ENCODE results near the gene RYR3.
"Not testable (repeated sequence)": the region's sequence is repeated elsewhere in the genome, so short reads cannot be mapped to it uniquely, and the experiment has no call there.

The RYR3 gene

GRCh38 chr15:33565094-33565493, 254.3 kb downstream of the RYR3 start:
- in situ Hi-C loops (cut with HindIII; ENCODE audit: low sequenced_read_pairs) = no loop called here

- in situ Hi-C loops (cut with HindIII; ENCODE audit: low sequenced_read_pairs) = no loop called here
Measured at GRCh38 chr15:33567652-33568051, 256.9 kb downstream of the RYR3 start.

DNA sequence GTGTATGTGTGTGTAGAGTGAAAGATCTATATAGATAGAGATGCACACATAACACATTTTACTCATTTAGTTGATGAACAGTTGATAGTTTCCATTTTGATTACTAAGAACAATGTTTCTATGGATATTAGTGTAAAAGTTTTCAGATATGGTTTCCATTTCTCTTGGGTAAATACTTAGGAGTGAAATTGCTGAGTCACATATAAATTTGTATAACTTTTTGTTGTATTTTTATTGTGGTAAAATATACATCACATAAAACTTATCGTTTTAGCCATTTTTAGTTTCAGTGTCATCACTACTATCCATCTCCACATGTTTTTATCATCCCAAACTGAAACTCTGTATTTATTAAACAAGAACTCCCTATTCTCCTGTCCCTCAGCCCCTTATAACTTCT, 258.3 kb downstream of the RYR3 start:
- in situ Hi-C loops (cut with HindIII; ENCODE audit: low sequenced_read_pairs) = no loop called here

GRCh38 chr15:33577911-33578310, 267.1 kb downstream of the RYR3 start:
- in situ Hi-C loops (cut with HindIII; ENCODE audit: low sequenced_read_pairs) = not testable (repeated sequence)

DNA sequence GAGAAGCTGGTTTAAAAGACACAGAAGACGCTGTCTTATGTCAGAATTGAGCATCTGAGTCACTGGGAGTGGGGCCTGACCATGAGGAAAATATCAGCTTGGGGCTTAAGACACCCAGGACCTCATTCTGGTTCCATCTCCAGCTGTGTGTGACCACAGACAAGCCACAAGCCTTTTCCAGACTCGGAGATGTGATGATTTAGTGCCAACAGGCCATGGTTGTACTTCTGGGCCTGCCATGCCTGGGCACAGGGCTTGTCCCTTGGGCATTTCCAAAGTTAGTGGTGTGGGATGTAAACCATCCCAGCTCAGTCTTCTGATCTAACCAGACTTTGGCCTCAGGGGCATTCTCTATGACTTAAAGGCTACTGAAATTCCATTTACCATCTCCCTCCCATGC, 269.8 kb downstream of the RYR3 start:
- in situ Hi-C loops (cut with HindIII; ENCODE audit: low sequenced_read_pairs) = no loop called here

DNA sequence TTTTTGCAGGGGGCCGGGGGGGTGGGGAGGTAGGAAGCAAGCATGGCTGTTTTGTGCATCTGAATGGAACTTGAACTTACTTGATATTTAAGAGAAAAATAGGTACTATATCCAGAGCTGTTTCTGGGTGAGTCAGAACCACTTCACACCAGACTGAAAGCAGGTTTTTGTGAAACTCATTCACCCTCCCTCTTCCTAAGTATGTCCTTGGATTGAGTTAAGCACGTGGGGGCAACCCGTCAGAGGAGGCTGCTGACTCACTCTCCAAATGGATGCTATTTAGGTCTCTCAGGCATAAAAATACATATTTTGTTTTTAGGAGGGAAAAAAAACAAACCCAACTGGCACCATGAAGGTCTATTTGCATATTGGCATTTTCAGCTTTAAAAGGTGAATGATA, 270.3 kb downstream of the RYR3 start:
- in situ Hi-C loops (cut with HindIII; ENCODE audit: low sequenced_read_pairs) = no loop called here

DNA sequence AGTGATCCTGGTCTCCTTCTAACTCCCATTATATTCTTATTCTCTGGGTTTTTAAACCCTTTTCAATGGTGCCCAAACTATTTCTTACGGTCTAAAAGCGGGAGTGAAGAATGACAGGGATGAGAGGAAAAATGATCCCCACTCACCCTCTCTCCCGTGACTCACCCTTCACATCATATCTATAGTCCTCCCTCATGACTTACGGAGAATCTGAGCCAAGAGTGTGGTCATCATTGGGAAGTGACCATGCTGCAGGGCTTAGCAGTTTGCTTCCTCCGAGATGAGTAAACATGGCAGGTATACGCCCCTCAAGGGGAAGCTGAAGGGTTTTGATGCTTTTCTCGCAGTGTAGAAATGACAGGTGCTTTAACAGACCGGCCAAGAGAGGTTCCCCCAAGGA, 274.0 kb downstream of the RYR3 start:
- in situ Hi-C loops (cut with HindIII; ENCODE audit: low sequenced_read_pairs) = no loop called here

DNA sequence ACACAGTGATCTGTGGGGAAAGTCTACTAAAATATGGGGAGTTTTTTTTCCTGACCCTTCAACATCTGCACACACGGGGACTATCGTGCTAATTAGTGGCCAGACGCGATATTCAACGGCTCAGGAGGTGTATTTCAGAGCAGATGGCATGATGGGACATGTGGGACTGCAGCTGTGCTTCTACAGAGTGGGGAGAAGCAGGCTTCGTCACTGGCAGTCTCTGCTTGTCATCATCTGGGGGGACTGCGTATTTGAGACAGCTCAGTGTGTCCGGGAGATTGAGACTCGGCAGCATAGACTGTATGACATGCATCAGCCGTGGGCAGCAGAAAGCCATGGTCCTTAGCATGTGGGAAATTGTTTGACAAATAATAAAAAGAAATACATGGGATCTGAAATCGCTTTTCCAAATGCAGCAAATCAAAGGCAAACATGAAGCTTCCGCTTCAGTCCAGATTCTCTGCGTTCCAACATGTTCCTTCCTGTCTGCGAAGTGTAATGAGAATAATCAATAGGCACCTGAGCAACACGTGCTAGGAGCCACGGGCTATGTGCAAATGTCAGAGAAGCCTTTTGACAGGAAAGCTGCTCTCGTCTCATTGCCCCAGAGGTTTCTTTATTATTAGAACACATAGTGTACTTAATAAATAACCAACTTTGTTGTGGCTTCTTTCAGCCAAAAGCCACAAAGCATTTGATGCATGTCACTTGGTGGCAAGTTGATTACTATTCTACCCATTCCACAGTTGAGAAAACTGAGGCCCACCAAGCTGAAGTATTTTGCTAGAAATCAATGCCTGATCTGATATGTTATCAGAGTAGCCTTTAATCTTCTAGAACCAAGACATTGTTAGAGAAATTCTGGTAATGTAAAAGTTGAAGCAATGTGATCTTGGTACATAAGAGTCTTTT, 276.3 kb downstream of the RYR3 start:
- in situ Hi-C loops (cut with HindIII; ENCODE audit: low sequenced_read_pairs) = no loop called here

GRCh38 chr15:33587773-33588172, 277.0 kb downstream of the RYR3 start:
- in situ Hi-C loops (cut with HindIII; ENCODE audit: low sequenced_read_pairs) = no loop called here

GRCh38 chr15:33592864-33593263, 282.1 kb downstream of the RYR3 start:
- in situ Hi-C loops (cut with HindIII; ENCODE audit: low sequenced_read_pairs) = no loop called here

- in situ Hi-C loops (cut with HindIII; ENCODE audit: low sequenced_read_pairs) = not testable (repeated sequence)
Measured at GRCh38 chr15:33598382-33598781, 287.6 kb downstream of the RYR3 start.

DNA sequence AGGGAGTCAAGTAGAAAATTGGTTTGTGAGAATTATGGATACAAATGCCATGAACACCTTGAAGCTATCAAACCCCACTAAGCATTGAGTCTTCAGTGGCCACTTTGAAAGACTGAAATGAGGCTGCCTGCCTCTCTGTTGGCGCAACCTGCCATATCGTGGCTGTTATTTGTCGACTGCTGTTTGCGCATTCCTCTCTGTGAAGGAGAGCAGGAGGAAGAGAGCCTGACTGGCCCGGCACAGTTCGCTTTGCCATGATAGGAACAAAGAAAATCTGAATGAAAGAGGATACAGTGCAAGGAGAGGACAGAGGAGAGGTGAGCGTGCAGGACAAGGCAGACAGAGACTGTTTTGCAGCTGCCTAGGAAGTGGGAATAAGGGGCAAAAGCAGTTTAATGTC, 289.4 kb downstream of the RYR3 start:
- in situ Hi-C loops (cut with HindIII; ENCODE audit: low sequenced_read_pairs) = no loop called here

GRCh38 chr15:33601461-33601860, 290.7 kb downstream of the RYR3 start:
- in situ Hi-C loops (cut with HindIII; ENCODE audit: low sequenced_read_pairs) = no loop called here

DNA sequence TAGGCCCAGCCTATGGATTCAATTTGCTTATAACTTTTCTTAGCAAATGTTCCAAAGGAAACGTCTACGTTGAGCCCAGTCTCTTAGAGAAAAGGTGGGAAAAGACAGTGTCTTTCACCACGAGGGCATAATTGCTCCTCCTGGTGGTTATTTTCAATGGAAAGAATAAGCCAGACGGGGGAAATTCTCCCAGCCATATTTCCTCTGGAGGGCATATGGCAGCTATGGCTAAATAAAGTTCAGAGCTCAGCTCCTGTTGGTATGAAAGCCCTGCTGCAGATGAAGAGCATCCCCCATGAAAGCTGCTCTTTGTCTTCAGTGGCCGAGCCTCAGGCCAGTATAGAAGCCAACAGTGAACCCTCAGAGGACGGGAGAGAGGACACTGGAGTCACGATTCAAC, 297.9 kb downstream of the RYR3 start:
- in situ Hi-C loops (cut with HindIII; ENCODE audit: low sequenced_read_pairs) = no loop called here

GRCh38 chr15:33612721-33613304, 302.0 kb downstream of the RYR3 start:
- in situ Hi-C loops (cut with HindIII; ENCODE audit: low sequenced_read_pairs) = no loop called here

DNA sequence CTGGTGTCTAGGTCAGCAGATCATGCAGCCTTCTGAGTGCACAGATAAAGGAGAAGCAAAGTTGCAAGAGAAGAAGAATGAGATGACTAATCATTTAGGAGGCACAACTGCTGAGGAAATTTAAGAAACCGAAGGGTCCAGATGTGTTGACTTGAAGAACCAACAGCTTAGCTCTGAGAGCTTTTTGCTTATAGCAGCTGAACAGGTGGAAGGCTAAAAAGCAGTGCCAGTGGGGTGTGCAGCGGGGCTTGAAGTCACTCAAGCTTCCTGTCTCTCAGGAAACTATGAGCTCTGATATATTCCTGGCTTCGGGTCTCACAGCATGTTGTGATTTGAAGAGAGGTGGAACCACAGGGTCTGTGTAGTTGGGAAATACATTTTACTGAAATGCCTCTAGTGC, 305.7 kb downstream of the RYR3 start:
- in situ Hi-C loops (cut with HindIII; ENCODE audit: low sequenced_read_pairs) = no loop called here

DNA sequence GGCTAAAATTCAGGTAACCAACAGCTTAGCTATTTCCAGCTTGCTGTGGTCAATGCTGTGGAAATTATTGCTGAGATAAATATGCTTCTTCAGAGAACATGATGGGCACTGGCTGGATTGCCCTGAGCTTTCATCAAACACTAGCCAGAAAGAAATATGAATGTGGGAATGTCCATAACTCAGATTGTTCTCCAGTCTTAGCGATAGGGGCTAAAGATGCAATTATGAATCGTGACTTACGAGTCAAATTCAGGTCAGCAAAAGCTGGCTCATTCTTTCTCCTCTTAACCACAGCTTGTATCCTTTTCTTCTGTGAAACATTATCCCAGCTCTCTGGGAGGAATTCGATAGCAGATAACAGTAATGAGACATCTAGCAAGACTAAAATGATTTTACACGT, 307.6 kb downstream of the RYR3 start:
- in situ Hi-C loops (cut with HindIII; ENCODE audit: low sequenced_read_pairs) = no loop called here

GRCh38 chr15:33621141-33621540, 310.4 kb downstream of the RYR3 start:
- in situ Hi-C loops (cut with HindIII; ENCODE audit: low sequenced_read_pairs) = no loop called here

GRCh38 chr15:33623010-33623409, 312.2 kb downstream of the RYR3 start:
- in situ Hi-C loops (cut with HindIII; ENCODE audit: low sequenced_read_pairs) = no loop called here

DNA sequence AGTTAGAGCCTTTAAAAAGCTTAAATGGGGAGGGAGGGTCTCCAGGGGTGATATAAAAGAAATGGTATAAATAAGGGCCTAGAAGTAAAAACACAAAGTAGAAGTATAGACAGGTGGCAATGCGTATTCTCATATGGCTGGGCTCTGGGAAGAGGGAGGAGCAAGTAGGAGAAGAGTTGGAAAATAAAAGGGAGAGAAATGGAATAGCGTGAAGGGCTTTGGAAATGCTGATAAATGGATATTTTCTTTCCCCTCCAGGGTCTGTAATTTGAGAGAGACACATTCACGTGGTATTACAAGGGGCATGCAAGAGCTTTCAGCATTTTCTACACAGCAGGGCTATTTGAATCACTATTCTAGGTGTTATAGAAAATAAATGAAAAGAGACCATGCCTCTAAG, 313.7 kb downstream of the RYR3 start:
- in situ Hi-C loops (cut with HindIII; ENCODE audit: low sequenced_read_pairs) = no loop called here

GRCh38 chr15:33629647-33630046, 318.9 kb downstream of the RYR3 start:
- in situ Hi-C loops (cut with HindIII; ENCODE audit: low sequenced_read_pairs) = no loop called here

DNA sequence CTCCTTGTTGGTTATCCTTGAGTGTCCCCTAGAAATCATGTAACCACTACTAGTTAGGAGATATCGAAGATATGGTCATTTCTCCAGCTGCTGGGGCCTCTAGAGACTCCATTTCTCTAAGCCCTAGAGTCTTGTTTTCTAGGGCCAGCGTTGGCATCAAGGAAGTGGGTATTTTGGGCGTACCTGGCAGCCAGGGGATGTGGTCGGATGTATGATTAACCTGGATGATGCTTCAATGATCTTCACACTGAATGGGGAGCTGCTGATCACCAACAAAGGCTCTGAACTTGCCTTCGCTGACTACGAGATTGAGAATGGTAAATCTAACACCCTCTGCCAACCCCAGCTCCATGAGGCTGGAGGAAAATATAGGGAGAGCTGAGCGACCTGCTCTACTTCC, 325.5 kb downstream of the RYR3 start:
- in situ Hi-C loops (cut with HindIII; ENCODE audit: low sequenced_read_pairs) = no loop called here

DNA sequence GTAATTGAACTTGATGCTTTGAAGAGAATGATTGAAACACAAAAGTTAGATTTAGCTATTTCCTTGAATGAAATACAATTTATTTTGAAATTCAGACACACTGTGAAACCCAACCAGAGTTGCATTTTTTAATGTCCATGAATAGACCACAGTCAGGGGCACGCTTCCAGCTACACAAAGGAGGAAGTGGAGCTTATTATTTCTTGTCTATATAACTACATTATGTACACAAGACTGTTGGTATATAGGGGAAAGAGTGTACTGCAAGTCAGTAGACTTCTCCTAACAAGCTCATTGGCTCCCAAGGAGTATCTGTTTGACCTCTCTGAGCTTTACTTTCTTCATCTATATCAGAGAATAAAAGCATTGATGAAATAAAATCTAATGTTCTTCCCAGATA, 326.2 kb downstream of the RYR3 start:
- in situ Hi-C loops (cut with HindIII; ENCODE audit: low sequenced_read_pairs) = no loop called here
